Measurements from ENCODE around the gene ITGA2B. TPM values are rescaled to one million over a fixed set of nuclear protein-coding genes. Genes with fewer than 3 reads are reported as not detected.

ITGA2B gene
- total RNA-seq, 1 donor from 2014 or later = 0.04 TPM

DNA sequence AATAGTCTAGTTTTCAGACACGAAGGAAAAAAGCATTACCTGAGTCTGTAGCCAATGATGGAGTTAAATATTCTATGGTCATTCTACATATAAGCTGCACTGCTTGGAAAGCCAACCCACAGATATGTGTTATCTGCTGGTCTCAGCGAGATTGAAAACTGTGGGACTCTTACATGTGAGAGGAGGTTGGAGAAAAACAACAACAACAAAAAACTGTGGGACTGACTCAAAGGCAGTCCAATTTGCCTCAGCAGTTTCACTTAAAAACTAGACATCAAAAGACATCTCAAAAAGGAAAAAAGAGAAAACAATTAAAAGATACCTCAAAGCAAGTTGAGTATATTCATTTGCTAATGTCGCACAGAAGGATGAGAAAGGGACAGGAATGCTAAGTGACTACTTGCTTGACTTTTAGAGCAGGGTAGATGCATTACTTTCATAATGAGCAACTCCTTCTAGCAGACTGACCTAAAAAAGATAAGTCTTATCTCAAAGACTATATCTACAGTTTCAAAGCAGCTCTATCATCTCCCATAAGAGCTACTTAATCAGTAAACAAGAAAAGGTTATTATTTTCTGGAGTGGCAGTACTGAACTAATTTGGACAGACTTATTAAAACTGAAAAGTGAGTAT lies 35.5 kb upstream of the ITGA2B start:
- no peaks in the 10 kb centered on the region for H3K27me3 ChIP-seq (ENCODE audit: control insufficient read depth, insufficient read depth, low read length)
- no peak overlapping the region for H3K4me3 ChIP-seq (ENCODE audit: low read depth, low read length)
- no peak for DNase-seq (ENCODE audit: low read depth)
- TF ChIP-seq CTCF (IDR thresholded peaks at IDR 0.05; ENCODE audit: insufficient read depth, low read length, poor library complexity, severe bottlenecking) = no peak
- no peaks in the 10 kb centered on the region for H3K36me3 ChIP-seq (ENCODE audit: control insufficient read depth, insufficient read depth, low read length)

GRCh38 chr17:44417553-44417952 lies 28.1 kb upstream of the ITGA2B start:
- no peaks in the 10 kb centered on the region for H3K27me3 ChIP-seq (ENCODE audit: control insufficient read depth, insufficient read depth, low read length)
- TF ChIP-seq CTCF (IDR thresholded peaks at IDR 0.05; ENCODE audit: insufficient read depth, low read length, poor library complexity, severe bottlenecking) = no peak
- no peaks in the 10 kb centered on the region for H3K36me3 ChIP-seq (ENCODE audit: control insufficient read depth, insufficient read depth, low read length)
- DNase-seq (ENCODE audit: low read depth) = peak; percentile 72
- H3K4me3 ChIP-seq (ENCODE audit: low read depth, low read length) = no peak overlapping the region

GRCh38 chr17:44416558-44417289 lies 27.3 kb upstream of the ITGA2B start:
- no peaks in the 10 kb centered on the region for H3K27me3 ChIP-seq (ENCODE audit: control insufficient read depth, insufficient read depth, low read length)
- DNase-seq (ENCODE audit: low read depth) = no peak
- TF ChIP-seq CTCF (IDR thresholded peaks at IDR 0.05; ENCODE audit: insufficient read depth, low read length, poor library complexity, severe bottlenecking) = no peak
- H3K36me3 ChIP-seq (ENCODE audit: control insufficient read depth, insufficient read depth, low read length) = no peaks in the 10 kb centered on the region
- H3K4me3 ChIP-seq (ENCODE audit: low read depth, low read length) = no peak overlapping the region

DNA sequence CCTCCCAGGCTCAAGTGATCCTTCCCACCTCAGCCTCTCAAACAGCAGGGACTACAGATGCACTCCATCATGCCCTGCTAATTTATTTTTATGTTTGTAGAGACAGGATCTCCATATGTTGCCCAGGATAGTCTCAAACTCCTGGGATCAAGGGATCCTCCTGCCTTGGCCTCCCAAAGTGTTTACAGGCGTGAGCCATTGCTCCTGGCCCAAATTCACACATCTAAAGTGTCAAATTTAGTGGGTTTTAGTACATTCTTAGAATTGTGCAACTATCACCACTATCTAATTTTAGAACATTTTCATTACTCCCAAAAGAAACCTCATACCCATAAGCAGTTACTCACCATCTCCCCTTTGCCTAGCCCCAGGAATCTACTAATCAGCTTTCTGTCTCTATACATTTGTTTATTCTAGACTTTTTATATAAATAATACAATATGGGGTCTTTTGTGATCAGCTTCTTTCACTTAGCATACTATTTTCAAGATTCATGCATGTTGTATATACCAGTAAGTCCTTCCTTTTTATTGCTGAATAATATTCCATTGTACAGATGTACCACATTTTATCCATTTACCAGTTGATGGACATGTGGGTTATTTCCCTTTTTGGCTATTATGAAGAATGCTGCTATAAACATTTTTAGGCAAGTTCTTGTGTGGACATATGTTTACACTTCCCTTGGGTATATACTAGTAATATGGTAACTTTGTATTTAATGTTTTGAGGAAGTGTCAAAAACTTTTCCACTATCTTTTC lies 25.1 kb upstream of the ITGA2B start:
- no peak for DNase-seq (ENCODE audit: low read depth)
- H3K4me3 ChIP-seq (ENCODE audit: low read depth, low read length) = no peak overlapping the region
- no peaks in the 10 kb centered on the region for H3K27me3 ChIP-seq (ENCODE audit: control insufficient read depth, insufficient read depth, low read length)
- TF ChIP-seq CTCF (IDR thresholded peaks at IDR 0.05; ENCODE audit: insufficient read depth, low read length, poor library complexity, severe bottlenecking) = no peak
- H3K36me3 ChIP-seq (ENCODE audit: control insufficient read depth, insufficient read depth, low read length) = no peaks in the 10 kb centered on the region

GRCh38 chr17:44409309-44410028 lies 20.0 kb upstream of the ITGA2B start:
- no peak for TF ChIP-seq CTCF (IDR thresholded peaks at IDR 0.05; ENCODE audit: insufficient read depth, low read length, poor library complexity, severe bottlenecking)
- Histone ChIP-seq H3K36me3 (ENCODE audit: control insufficient read depth, insufficient read depth, low read length) (no peaks in the 10 kb centered on the region), H3K4me3 (ENCODE audit: low read depth, low read length) (no peak overlapping the region), H3K27me3 (ENCODE audit: control insufficient read depth, insufficient read depth, low read length) (no peaks in the 10 kb centered on the region)
- no peak for DNase-seq (ENCODE audit: low read depth)
